HepG2 (cell line): ENCODE results near the gene CASKIN1. TPM values are rescaled to one million over a fixed set of nuclear protein-coding genes. Genes with fewer than 3 reads are reported as not detected.

ENCODE experiments used
- FOXK1 ChIP-seq: sonication (generic); formaldehyde crosslinking; IDR thresholded peaks from 2 replicates; pipeline ENCODE4 v1.4.0; 2020; ENCODE audit warnings: low read depth, missing genetic modification reagents, borderline replicate concordance
- KLF15 ChIP-seq: sonication (generic); formaldehyde crosslinking; IDR thresholded peaks from 2 replicates; pipeline ENCODE4 v1.8.1; 2023; ENCODE audit warnings: borderline replicate concordance, mild to moderate bottlenecking, inconsistent platforms, missing genetic modification reagents, mixed read lengths
- MLXIP ChIP-seq: sonication (generic); formaldehyde crosslinking; IDR thresholded peaks from 2 replicates; pipeline ENCODE4 v1.9.0; 2021; ENCODE audit warnings: missing genetic modification reagents, borderline replicate concordance
- PCBP1 ChIP-seq: fragments of 200-400 bp; formaldehyde crosslinking; IDR thresholded peaks from 2 replicates; pipeline ENCODE4 v1.6.1; 2017; ENCODE audit warnings: mild to moderate bottlenecking, low read depth, low read length, borderline replicate concordance
- TRIM22 ChIP-seq: fragments of 450-650 bp; IDR thresholded peaks from 2 replicates; pipeline ENCODE4 v1.6.1; 2017
- YEATS4 ChIP-seq: sonication (generic); formaldehyde crosslinking; IDR thresholded peaks from 2 replicates; pipeline ENCODE4 v1.4.0; 2020; ENCODE audit warnings: missing genetic modification reagents, borderline replicate concordance
- ZBTB2 ChIP-seq: sonication (generic); formaldehyde crosslinking; IDR thresholded peaks from 2 replicates; pipeline ENCODE4 v1.8.0; 2022; ENCODE audit warnings: low read depth, missing genetic modification reagents
- ZBTB7A ChIP-seq: sonication (generic); formaldehyde crosslinking; IDR thresholded peaks from 2 replicates; pipeline ENCODE4 v1.8.0; 2022; ENCODE audit warnings: mild to moderate bottlenecking, missing genetic modification reagents
- ZHX2 ChIP-seq, 2 experiments: sonication (generic) in 1 of 2; formaldehyde crosslinking in 1 of 2; IDR thresholded peaks; 2 replicates each; pipeline versions ENCODE4 v1.6.1 to v1.9.0; 2014 to 2022; ENCODE audit warnings: antibody characterized with exemption in 1 of 2, borderline replicate concordance in 1 of 2, inconsistent platforms in 1 of 2, low read depth in 1 of 2, missing genetic modification reagents in 1 of 2
- ZNF205 ChIP-seq: IDR thresholded peaks from 2 replicates; pipeline ENCODE4 v1.6.1; 2018; ENCODE audit warnings: missing biosample characterization, missing genetic modification reagents
- ZNF232 ChIP-seq: sonication (generic); formaldehyde crosslinking; IDR thresholded peaks from 2 replicates; pipeline ENCODE4 v1.4.0; 2020; ENCODE audit warnings: missing genetic modification reagents, borderline replicate concordance
- ZNF296 ChIP-seq: sonication (generic); formaldehyde crosslinking; conservative IDR thresholded peaks from 2 replicates; pipeline ENCODE4 v1.5.0; 2020; ENCODE audit warnings: mild to moderate bottlenecking, missing genetic modification reagents
- ZNF724P ChIP-seq: sonication (generic); formaldehyde crosslinking; IDR thresholded peaks from 2 replicates; pipeline ENCODE4 v1.8.0; 2022; ENCODE audit warnings: missing genetic modification reagents, borderline replicate concordance
- ZNF749 ChIP-seq: sonication (generic); formaldehyde crosslinking; IDR thresholded peaks from 2 replicates; pipeline ENCODE4 v1.8.0; 2022; ENCODE audit warnings: mild to moderate bottlenecking, missing genetic modification reagents, moderate library complexity, borderline replicate concordance
- ZSCAN20 ChIP-seq: sonication (generic); formaldehyde crosslinking; IDR thresholded peaks from 2 replicates; pipeline ENCODE4 v1.4.0; 2020; ENCODE audit warnings: missing genetic modification reagents, mild to moderate bottlenecking, borderline replicate concordance
- polyA plus RNA-seq, 8 experiments: library from polyadenylated mRNA; depleted of rRNA in 3 of 8; stranded (reverse) in 7 of 8; unstranded in 1 of 8; fragments of >200 nt; fragmentation: Illumina TruSeq in 4 of 8; extraction: Trizol in 4 of 8; gene quantifications; 2 replicates each; pipeline versions ENCODE4 v1.2.1 to v1.2.3, GENCODE V29; 2011 to 2016; ENCODE audit warnings: low read depth in 4 of 8, missing spikeins in 1 of 8, mixed read lengths in 1 of 8; ENCODE audit not compliant: insufficient read depth in 1 of 8
- total RNA-seq, 5 experiments: library from RNA; depleted of rRNA; stranded (reverse); fragments of >200 nt; fragmentation: Illumina TruSeq; extraction: Trizol; gene quantifications; 2 replicates each; pipeline ENCODE4 v1.2.3, GENCODE V29; 2016; ENCODE audit warnings: low read depth in 1 of 5

Gene CASKIN1
- total and polyA plus RNA-seq, 2 of the 13 experiments (the other 11 are each of a cell fraction or from before 2014, with no cell fraction given): 1.2 to 2.2 TPM

- TF ChIP-seq MLXIP (no peak), ZBTB2 (CRISPR knock-in tag) (no peak; the same call in none of the 2 replicates), ZNF232 (CRISPR knock-in tag) (no peak), ZNF296 (no peak), FOXK1 (CRISPR knock-in tag) (no peak), PCBP1 (0 out of 2 replicates have a peak, but pooled peaks have one; percentile 20), ZNF749 (CRISPR knock-in tag) (0 out of 2 replicates have a peak, but pooled peaks have one; percentile 55), ZSCAN20 (0 out of 2 replicates have a peak, but pooled peaks have one; percentile 27), ZBTB7A (CRISPR knock-in tag) (peak; percentile 68; the same call in 1 of the 2 replicates), KLF15 (no peak), ZNF724P (CRISPR knock-in tag) (0 out of 2 replicates have a peak, but pooled peaks have one; percentile 48), ZHX2 (IDR thresholded peaks at IDR 0.05; ENCODE audit: low read depth) (no peak), ZHX2 (CRISPR knock-in tag; IDR thresholded peaks at IDR 0.05; ENCODE audit: borderline replicate concordance) (no peak), ZNF205 (CRISPR knock-in tag) (no peak), YEATS4 (peak; percentile 25; the same call in 1 of the 2 replicates), TRIM22 (no peak)
These were observed 47.4 kb downstream of the CASKIN1 start (continued) for GRCh38 chr16:2148714-2149629.
